Keratinocyte (primary cell): ENCODE data around the gene EYA4. TPM values are rescaled to one million over a fixed set of nuclear protein-coding genes. Genes with fewer than 3 reads are reported as not detected.

Source experiments
- DNase-seq: peaks from one replicate; pipeline ENCODE4 v3.0.0-alpha.2; 2011; ENCODE audit warnings: low read depth, missing footprints, low spot score
- FAIRE-seq: peaks from 2 replicates; lab custom pipeline; 2011; peaks lifted over from hg19 to GRCh38; lab: Jason Lieb, UNC
- H2AFZ ChIP-seq: 2 replicates; pipeline ENCODE4 v1.6.0; 2012; ENCODE audit warnings: low read length, control low read depth, inconsistent platforms; ENCODE audit not compliant: control insufficient read depth
- H3K27ac ChIP-seq: 2 replicates; pipeline ENCODE4 v1.5.1; 2011; ENCODE audit warnings: low read length; ENCODE audit not compliant: control insufficient read depth, insufficient read depth
- H3K27me3 ChIP-seq: 3 replicates; pipeline ENCODE4 v1.6.0; 2011; ENCODE audit warnings: low read length; ENCODE audit not compliant: control insufficient read depth, insufficient read depth; ENCODE audit errors: extremely low read depth
- H3K36me3 ChIP-seq, 2 experiments: 2 replicates in 1 of 2; 3 replicates in 1 of 2; pipeline ENCODE4 v1.5.1; 2011; ENCODE audit warnings: low read length in 2 of 2, mild to moderate bottlenecking in 1 of 2; ENCODE audit not compliant: control insufficient read depth in 2 of 2, insufficient read depth in 2 of 2; ENCODE audit errors: extremely low read depth in 1 of 2
- H3K4me1 ChIP-seq: 3 replicates; pipeline ENCODE4 v1.5.1; 2011; ENCODE audit warnings: low read length; ENCODE audit not compliant: control insufficient read depth, insufficient read depth; ENCODE audit errors: extremely low read depth
- H3K4me2 ChIP-seq: 3 replicates; pipeline ENCODE4 v1.6.0; 2011; ENCODE audit warnings: low read depth, low read length; ENCODE audit not compliant: control insufficient read depth, insufficient read depth; ENCODE audit errors: extremely low read depth
- H3K4me3 ChIP-seq, 3 experiments: fragments of 200-600 bp in 1 of 3; sonication (generic) in 1 of 3; 2 replicates in 2 of 3; 3 replicates in 1 of 3; pipeline ENCODE4 v1.5.1; 2011 to 2016; ENCODE audit warnings: low read length in 3 of 3, mild to moderate bottlenecking in 3 of 3, control low read depth in 2 of 3, inconsistent platforms in 1 of 3, low read depth in 1 of 3, mixed read lengths in 1 of 3, mixed run types in 1 of 3, moderate library complexity in 1 of 3; ENCODE audit not compliant: control insufficient read depth in 2 of 3, insufficient read depth in 2 of 3; ENCODE audit errors: extremely low read depth in 1 of 3
- H3K79me2 ChIP-seq: 2 replicates; pipeline ENCODE4 v1.6.0; 2012; ENCODE audit warnings: low read length; ENCODE audit not compliant: control insufficient read depth, insufficient read depth
- H3K9ac ChIP-seq: 3 replicates; pipeline ENCODE4 v1.6.0; 2011; ENCODE audit warnings: low read length; ENCODE audit not compliant: control insufficient read depth, insufficient read depth; ENCODE audit errors: extremely low read depth
- H3K9me1 ChIP-seq: 3 replicates; pipeline ENCODE4 v1.6.0; 2011; ENCODE audit warnings: low read length; ENCODE audit not compliant: control insufficient read depth, insufficient read depth; ENCODE audit errors: extremely low read depth
- H3K9me3 ChIP-seq: 2 replicates; pipeline ENCODE4 v1.5.1; 2012; ENCODE audit warnings: low read depth, low read length; ENCODE audit not compliant: control insufficient read depth
- H4K20me1 ChIP-seq: 3 replicates; pipeline ENCODE4 v1.6.0; 2011; ENCODE audit warnings: low read length; ENCODE audit not compliant: control insufficient read depth, insufficient read depth; ENCODE audit errors: extremely low read depth
- CTCF ChIP-seq, 3 experiments: IDR thresholded peaks in 1 of 3; conservative IDR thresholded peaks in 1 of 3; optimal IDR thresholded peaks in 1 of 3; 2 replicates in 2 of 3; 3 replicates in 1 of 3; pipeline versions ENCODE3 to v1.5.1; 2011; ENCODE audit warnings: low read length in 3 of 3, mild to moderate bottlenecking in 3 of 3, moderate library complexity in 2 of 3, control low read depth in 1 of 3, inconsistent platforms in 1 of 3; ENCODE audit not compliant: insufficient read depth in 2 of 3; ENCODE audit errors: extremely low read depth in 1 of 3
- EZH2 ChIP-seq: IDR thresholded peaks from one replicate; pipeline ENCODE4 v1.6.1; 2012; ENCODE audit warnings: inconsistent platforms, mild to moderate bottlenecking, low read length, moderate library complexity
- dilution Hi-C: fragments of 300-500 bp; cut with MboI; formaldehyde crosslinking; loops from one replicate; pipeline ENCODE4 v1.7.0; 2020; ENCODE audit warnings: low sequenced_read_pairs; ENCODE audit not compliant: extremely low pct_ligation_motif_present
- polyA plus RNA-seq, 5 experiments: library from polyadenylated mRNA; depleted of rRNA in 3 of 5; stranded (reverse) in 3 of 5; stranded (forward) in 1 of 5; unstranded in 1 of 5; fragments of >200 nt; gene quantifications; 1 replicate in 1 of 5; 2 replicates in 3 of 5; 3 replicates in 1 of 5; pipeline versions ENCODE4 v1.2.1 to v1.2.3, GENCODE V29; 2011 to 2012; ENCODE audit warnings: missing spikeins in 2 of 5, low read depth in 1 of 5, low replicate concordance in 1 of 5

The EYA4 gene
- polyA plus RNA-seq, 1 donor (not counting 4 experiments of a cell fraction or from before 2014, with no cell fraction given): 0.01 TPM

- H3K4me2 ChIP-seq: no peak overlapping the region
These were observed 118.6 kb downstream of the EYA4 start for GRCh38 chr6:133359760-133360159.

DNA sequence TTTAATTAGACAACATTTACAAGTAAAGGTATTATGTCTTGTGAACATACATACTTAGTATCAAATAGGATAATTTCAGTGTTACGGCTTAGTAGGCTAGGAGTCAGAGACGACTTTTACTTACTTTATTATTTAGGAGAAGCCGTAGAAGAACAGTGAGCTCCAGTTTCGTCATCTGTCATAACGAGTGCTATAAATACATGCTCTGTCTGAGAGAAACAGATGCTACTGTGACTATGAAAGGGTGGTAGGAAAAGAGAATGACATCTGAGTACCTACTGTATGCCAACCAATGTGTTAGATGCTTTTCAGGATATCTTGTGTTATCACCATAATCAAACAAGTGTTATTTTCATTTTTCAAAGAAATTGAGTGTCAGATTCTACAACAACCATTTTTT is 119.0 kb downstream of the EYA4 start:
- dilution Hi-C loops: no loop called here
- no peaks in the 10 kb centered on the region for H3K4me1 ChIP-seq
- H3K9me1 ChIP-seq: no peaks in the 10 kb centered on the region
- no peaks in the 10 kb centered on the region for H3K9me3 ChIP-seq
- FAIRE-seq (no peak), DNase-seq (no peak)
- H3K36me3 ChIP-seq: no peaks in the 10 kb centered on the region
- H3K9ac ChIP-seq: no peak overlapping the region
- H3K27ac ChIP-seq: no peak overlapping the region
- no peaks in the 10 kb centered on the region for H3K27me3 ChIP-seq
- no peak overlapping the region for H3K4me2 ChIP-seq
- H4K20me1 ChIP-seq: no peaks in the 10 kb centered on the region
- H3K4me3 ChIP-seq: no peak overlapping the region
- H2AFZ ChIP-seq: no peak overlapping the region
- no peaks in the 10 kb centered on the region for H3K79me2 ChIP-seq
- TF ChIP-seq CTCF (optimal IDR thresholded peaks at IDR 0.05 in 1 of 3, IDR thresholded peaks at IDR 0.05 in 1 of 3, conservative IDR thresholded peaks at IDR 0.05 in 1 of 3; ENCODE audit: extremely low read depth in 1 of 3, insufficient read depth in 2 of 3, low read length in 3 of 3) (no peak), EZH2 (no peak)

More at GRCh38 chr6:133359760-133360159, 118.6 kb downstream of the EYA4 start:
- H3K4me1 ChIP-seq: no peaks in the 10 kb centered on the region
- no peaks in the 10 kb centered on the region for H4K20me1 ChIP-seq
- FAIRE-seq (no peak), DNase-seq (no peak)
- no peak overlapping the region for H3K4me3 ChIP-seq
- no peaks in the 10 kb centered on the region for H3K27me3 ChIP-seq
- TF ChIP-seq EZH2 (no peak), CTCF (optimal IDR thresholded peaks at IDR 0.05 in 1 of 3, IDR thresholded peaks at IDR 0.05 in 1 of 3, conservative IDR thresholded peaks at IDR 0.05 in 1 of 3; ENCODE audit: extremely low read depth in 1 of 3, insufficient read depth in 2 of 3, low read length in 3 of 3) (no peak)
- no peaks in the 10 kb centered on the region for H3K9me1 ChIP-seq
- dilution Hi-C loops: no loop called here
- H2AFZ ChIP-seq: no peak overlapping the region
- no peaks in the 10 kb centered on the region for H3K36me3 ChIP-seq
- no peaks in the 10 kb centered on the region for H3K79me2 ChIP-seq
- no peaks in the 10 kb centered on the region for H3K9me3 ChIP-seq
- no peak overlapping the region for H3K27ac ChIP-seq
- H3K9ac ChIP-seq: no peak overlapping the region
